Heart left ventricle (tissue), 13 donors: ENCODE measurements around the gene FKBP15.

Experiments
- POLR2A ChIP-seq, 2 donors: fragments of 450-650 bp; IDR thresholded peaks; one replicate each; pipeline ENCODE4 v1.6.1; 2017; ENCODE audit warnings: antibody characterized with exemption in 2 of 2, mild to moderate bottlenecking in 2 of 2, moderate library complexity in 2 of 2
- TF ChIP-seq, protein P1 (sequence below), 12 donors: fragments of 200-600 bp; sonication (generic) in 4 of 12; IDR thresholded peaks; one replicate each; pipeline versions ENCODE4 v1.5.0 to v1.8.0; 2018 to 2022; ENCODE audit warnings: antibody characterized with exemption in 12 of 12, mild to moderate bottlenecking in 5 of 12
- donor health status: ischemic (EF 13 %, LVEDD 7.1; RV severe dilation, severe dysfunction).
- donor health status: DM: no; HTN: yes; CAD: no.
- donor health status: DM: no; HTN: no; CAD: no.
- donor health status: ischemic (EF 25% LVEDD 6.9; RV normal size, moderate dysfunction).
- donor health status: ischemic (EF 25% LVEDD 5.7; RV mildly dilated, moderate dysfunction).
- donor health status: ischemic (EF 35%, LVEDD 5.7; RV mildly dilated, moderate dysfunction).
- donor health status: nonischemic (EF 11% LVEDD 7.7; RV severe dilation, severe dysfunction).
- donor health status: DM: yes; HTN: yes; CAD: no.
- donor health status: PGD.
- donor health status: ischemic (EF 29% LVEDD 5.4; RV normal size, mild dysfunction).
- donor health status: nonischemic (EF 23%, LVEDD 6.1; RV moderate dilation, normal function).

DNA sequence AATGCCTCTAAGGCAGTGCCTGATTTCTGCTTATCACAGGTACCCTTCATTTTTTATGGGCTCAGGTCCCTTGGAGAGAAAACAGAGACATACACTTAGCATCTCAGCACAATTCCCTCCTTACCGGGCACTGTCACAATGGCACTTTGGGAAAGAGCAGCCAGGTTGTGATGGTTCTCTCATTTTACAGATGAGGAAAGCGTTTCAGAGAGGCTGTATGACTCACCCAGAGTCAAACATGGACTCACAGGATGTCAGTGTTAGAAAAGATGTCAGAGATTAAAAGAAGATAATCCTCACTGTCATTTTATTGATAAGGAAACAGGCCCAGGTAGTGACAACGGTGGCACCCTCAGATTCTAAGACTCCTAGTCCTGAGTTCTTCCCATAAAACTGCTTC is 82.3 kb downstream of the FKBP15 start:
- TF ChIP-seq, protein P1, sequence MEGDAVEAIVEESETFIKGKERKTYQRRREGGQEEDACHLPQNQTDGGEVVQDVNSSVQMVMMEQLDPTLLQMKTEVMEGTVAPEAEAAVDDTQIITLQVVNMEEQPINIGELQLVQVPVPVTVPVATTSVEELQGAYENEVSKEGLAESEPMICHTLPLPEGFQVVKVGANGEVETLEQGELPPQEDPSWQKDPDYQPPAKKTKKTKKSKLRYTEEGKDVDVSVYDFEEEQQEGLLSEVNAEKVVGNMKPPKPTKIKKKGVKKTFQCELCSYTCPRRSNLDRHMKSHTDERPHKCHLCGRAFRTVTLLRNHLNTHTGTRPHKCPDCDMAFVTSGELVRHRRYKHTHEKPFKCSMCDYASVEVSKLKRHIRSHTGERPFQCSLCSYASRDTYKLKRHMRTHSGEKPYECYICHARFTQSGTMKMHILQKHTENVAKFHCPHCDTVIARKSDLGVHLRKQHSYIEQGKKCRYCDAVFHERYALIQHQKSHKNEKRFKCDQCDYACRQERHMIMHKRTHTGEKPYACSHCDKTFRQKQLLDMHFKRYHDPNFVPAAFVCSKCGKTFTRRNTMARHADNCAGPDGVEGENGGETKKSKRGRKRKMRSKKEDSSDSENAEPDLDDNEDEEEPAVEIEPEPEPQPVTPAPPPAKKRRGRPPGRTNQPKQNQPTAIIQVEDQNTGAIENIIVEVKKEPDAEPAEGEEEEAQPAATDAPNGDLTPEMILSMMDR (IDR thresholded peaks at IDR 0.05), result no peak
- TF ChIP-seq POLR2A (IDR thresholded peaks at IDR 0.05), result no peak
